LNCAP (cell line): ENCODE data around the gene WWOX.

Experiments
- TF ChIP-seq, protein P1 (sequence below): fragments of 450-650 bp; IDR thresholded peaks from 2 replicates; pipeline ENCODE4 v1.5.1; 2017; ENCODE audit warnings: mild to moderate bottlenecking

The WWOX gene

DNA sequence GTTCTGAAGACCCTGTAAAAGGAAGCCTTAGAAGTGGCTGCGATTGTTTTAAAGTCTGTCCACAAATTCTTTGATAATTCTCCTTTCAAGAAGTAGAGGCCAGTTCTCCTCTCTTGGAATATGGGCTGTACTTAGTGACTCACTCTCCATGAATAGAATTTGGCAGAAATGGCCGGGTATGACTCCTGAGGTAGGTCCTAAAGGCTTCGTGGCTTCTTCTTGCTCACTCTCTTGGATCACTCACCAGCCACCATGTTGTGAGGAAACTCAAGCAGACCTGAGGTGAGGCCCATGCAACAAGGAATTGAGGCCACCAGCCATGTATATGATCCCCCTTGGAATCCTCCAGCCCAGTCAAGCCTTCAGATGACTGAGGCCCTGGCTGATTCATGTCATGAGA lies 75.8 kb downstream of the WWOX start:
- TF ChIP-seq, protein P1, sequence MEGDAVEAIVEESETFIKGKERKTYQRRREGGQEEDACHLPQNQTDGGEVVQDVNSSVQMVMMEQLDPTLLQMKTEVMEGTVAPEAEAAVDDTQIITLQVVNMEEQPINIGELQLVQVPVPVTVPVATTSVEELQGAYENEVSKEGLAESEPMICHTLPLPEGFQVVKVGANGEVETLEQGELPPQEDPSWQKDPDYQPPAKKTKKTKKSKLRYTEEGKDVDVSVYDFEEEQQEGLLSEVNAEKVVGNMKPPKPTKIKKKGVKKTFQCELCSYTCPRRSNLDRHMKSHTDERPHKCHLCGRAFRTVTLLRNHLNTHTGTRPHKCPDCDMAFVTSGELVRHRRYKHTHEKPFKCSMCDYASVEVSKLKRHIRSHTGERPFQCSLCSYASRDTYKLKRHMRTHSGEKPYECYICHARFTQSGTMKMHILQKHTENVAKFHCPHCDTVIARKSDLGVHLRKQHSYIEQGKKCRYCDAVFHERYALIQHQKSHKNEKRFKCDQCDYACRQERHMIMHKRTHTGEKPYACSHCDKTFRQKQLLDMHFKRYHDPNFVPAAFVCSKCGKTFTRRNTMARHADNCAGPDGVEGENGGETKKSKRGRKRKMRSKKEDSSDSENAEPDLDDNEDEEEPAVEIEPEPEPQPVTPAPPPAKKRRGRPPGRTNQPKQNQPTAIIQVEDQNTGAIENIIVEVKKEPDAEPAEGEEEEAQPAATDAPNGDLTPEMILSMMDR = no peak

DNA sequence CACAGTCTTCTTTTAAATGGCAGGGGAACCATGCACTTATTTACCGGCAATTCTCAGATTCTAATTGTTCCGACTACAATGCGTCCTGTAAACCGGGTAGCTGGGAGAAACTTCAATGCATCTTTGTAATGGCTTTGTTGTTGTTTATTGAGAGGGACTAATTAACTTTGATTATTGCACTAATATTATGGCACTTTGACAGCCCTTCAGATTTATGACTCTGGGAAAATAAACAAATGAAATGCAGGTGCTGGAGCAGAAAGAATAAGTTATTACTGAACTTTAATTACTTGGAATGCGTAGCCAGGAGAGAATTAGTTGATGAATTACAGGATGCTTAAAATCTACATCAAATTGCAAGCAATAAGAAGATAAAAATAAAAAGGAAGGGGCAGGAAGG lies 77.0 kb downstream of the WWOX start:
- TF ChIP-seq, protein P1 = no peak

DNA sequence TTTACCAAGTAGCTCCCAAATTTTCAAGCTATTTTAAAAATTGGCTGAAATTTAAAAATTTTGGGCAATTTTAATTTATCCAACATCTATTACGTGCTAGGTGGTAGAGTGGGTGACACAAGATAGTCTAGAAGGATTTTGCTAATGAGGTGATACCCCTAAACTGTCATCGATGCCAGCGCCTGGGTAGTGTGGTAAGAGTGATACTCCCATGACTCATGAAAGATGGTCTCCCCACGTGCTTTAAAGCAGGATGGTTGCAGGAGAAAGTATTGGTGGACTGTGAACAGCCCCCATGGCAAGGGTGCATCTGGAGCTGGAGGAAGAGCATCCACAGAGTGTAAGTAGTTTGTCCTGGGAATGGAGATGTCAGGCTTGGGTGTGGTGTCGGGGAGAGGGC lies 77.8 kb downstream of the WWOX start:
- TF ChIP-seq, protein P1 = no peak

DNA sequence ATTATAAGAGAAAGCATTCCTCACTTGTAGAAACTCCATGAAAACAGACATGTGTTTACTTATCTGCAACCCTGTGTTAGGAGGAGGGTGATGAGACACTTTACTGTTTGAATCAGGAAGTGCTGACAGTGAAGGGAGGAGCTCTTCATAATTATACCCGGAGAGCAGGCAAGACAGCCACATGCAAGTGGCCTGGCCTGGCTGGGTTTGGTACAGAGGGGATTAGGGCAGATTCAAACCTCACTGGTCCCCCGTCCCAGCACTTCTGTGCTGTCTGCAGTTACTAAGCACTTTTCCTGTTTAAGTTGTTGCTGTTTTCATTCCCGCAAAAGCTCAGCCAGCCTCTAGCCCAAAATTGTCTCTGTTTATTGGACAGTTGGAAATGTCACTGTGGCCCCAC lies 78.5 kb downstream of the WWOX start:
- TF ChIP-seq, protein P1 = no peak

DNA sequence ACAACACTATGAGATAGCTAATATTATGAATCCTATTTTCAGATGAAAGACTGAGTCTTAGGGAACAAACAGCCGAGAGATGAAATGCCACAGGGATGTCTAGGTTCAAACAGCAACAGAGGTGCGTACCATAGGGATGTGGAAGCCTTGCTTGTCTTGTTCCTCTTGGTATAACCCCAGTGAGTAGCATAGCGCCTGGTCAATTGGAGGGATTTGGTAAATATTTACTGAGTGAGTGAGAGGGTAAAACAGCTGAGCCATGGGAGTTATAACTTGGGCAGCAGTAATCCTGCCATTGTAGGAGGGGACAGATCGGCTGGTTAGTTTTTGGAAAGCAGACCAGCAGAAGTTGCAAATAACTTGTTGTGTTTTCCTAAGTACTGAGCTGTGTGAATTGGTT lies 80.2 kb downstream of the WWOX start:
- TF ChIP-seq, protein P1 = no peak

DNA sequence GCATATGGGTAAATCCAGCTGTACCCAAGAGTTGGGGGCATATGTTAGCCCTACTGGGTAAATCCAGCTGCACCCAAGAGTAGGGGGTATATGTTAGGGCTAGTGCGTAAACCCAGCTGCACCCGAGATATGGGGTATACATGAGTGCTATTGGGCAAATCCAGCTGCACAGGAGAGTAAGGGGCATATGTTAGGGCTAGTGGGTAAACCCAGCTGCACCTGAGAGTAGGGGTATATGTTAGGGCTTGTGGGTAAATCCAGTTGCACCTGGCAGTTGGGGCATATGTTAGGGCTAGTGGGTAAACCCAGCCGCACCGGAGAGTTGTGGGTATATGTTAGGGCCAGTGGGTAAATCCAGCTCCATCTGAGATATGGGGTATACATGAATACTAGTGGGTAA lies 80.9 kb downstream of the WWOX start:
- TF ChIP-seq, protein P1 = no peak

DNA sequence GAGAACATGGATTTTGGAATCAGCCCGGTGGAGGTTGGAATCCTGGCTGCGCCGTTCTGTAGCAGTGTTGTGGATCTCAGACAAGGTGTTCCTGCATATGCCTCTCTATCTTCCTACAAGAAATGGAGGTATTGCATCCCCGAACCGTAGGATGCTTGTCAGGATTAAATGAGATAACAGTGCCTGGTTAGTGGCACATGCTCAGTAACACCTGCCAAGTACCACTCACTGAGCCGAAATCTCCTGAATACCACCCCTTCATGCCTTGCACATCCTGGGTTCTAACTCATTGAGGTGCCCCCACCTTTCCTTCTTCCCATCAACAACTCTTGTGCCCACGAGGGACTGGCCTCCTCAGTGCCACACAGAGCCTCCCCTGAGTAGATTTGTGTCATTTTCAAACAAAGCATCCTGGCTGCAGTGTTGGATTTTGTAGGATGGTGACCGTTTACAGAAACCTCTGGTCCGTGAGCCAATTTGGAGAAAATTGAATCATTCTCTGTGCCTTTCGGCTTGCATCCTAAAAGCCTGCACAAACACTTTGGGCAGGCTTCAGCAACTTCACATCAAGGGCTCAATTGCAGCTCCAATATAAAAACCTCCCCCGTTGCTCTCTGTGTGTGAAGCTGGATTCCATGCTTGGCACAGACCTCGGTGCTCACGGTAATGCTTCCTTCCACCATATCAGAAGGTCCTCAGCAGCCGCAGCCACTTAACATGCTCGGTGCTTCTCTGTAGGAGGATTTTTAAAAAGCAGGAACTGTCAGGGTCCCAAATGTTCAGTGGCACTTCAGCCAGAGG lies 84.2 kb downstream of the WWOX start:
- TF ChIP-seq, protein P1 = no peak
